Erythroblast (primary cell): ENCODE data around the gene LKAAEAR1.

Experiments
- GATA1 ChIP-seq: IDR thresholded peaks from 2 replicates; pipeline ENCODE4 v1.6.1; 2011; ENCODE audit warnings: low read depth, mild to moderate bottlenecking, control low read depth, low read length, moderate library complexity
- POLR2A ChIP-seq: IDR thresholded peaks from 2 replicates; pipeline ENCODE4 v1.6.1; 2011; ENCODE audit warnings: mild to moderate bottlenecking, low read length

DNA sequence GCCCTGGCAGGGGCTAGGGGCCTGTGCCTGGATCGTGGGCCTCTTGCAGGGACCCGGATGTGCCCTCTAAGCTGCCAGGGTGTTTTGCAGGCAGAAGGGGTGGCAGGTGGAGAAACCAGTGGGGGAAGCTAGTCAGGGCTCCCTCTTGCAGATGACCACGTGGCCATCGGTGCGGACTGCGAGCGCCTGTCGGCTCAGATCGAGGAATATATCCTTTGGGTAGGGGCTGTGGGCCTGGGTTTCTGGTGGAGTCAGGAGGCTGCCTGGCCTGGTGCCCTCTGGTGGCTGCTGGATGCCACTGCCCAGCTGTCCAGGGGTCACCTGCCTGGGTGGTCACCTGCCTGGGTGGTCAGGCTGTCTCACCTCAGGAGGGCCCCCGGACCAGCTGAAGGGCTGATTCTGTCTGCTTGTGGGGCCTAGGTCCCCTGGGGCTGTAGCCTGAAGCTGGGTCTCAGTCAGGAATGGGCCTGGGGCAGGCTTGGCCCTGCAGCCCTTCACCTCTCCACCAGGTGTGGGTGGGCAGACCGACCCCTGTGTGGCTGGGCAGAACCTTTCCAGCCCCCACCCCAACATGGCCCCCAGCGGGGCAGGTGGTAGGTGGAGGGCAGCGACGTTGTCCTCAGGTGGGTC, 14.5 kb downstream of the LKAAEAR1 start:
- TF ChIP-seq POLR2A: no peak
- no peak for TF ChIP-seq GATA1
